ENCODE data around the gene RBMS1. TPM values are rescaled to one million over a fixed set of nuclear protein-coding genes. Genes with fewer than 3 reads are reported as not detected.
A peak's percentile ranks its signal among the peaks of the same experiment; 100 is the strongest.

The RBMS1 gene
- total RNA-seq, 1 donor, result 111 TPM

DNA sequence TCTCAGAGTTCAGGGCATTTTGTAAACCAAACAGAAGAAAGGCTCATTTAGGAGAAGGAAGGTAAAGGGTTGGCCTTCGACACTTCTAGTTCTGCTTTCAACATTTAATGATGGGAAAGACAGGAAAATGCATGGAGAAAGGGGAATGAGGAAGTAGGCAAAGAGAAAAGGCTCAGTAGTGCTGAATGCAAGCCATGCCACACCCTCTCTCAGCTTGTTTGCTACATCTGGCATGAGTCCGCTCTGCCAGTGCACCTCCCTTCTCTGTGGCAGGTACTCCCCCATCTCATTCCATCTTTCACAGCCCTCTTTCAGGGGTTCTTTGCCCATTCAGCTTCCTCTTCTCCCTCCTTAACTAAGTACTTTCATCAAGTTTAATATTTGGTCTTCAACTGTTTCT is 172.6 kb downstream of the RBMS1 start:
- Histone ChIP-seq H3K27me3 (ENCODE audit: insufficient read depth, low read length) (no peaks in the 10 kb centered on the region), H3K9me3 (ENCODE audit: low read depth, low read length) (no peaks in the 10 kb centered on the region), H3K4me3 (ENCODE audit: insufficient read depth, low read length) (no peak overlapping the region), H3K79me2 (ENCODE audit: insufficient read depth, low read length) (peaks cover 92% of the 10 kb centered on the region), H2AFZ (ENCODE audit: low read length) (no peak overlapping the region), H3K4me1 (ENCODE audit: insufficient read depth, low read length) (peaks cover 24% of the 10 kb centered on the region), H4K20me1 (ENCODE audit: insufficient read depth, low read length) (peaks cover 12% of the 10 kb centered on the region), H3K4me2 (ENCODE audit: insufficient read depth, low read length) (no peak overlapping the region), H3K36me3 (ENCODE audit: insufficient read depth, low read length) (no peaks in the 10 kb centered on the region), H3K27ac (ENCODE audit: low read depth, low read length) (no peak overlapping the region)
- TF ChIP-seq, protein P1, sequence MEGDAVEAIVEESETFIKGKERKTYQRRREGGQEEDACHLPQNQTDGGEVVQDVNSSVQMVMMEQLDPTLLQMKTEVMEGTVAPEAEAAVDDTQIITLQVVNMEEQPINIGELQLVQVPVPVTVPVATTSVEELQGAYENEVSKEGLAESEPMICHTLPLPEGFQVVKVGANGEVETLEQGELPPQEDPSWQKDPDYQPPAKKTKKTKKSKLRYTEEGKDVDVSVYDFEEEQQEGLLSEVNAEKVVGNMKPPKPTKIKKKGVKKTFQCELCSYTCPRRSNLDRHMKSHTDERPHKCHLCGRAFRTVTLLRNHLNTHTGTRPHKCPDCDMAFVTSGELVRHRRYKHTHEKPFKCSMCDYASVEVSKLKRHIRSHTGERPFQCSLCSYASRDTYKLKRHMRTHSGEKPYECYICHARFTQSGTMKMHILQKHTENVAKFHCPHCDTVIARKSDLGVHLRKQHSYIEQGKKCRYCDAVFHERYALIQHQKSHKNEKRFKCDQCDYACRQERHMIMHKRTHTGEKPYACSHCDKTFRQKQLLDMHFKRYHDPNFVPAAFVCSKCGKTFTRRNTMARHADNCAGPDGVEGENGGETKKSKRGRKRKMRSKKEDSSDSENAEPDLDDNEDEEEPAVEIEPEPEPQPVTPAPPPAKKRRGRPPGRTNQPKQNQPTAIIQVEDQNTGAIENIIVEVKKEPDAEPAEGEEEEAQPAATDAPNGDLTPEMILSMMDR (IDR thresholded peaks at IDR 0.05; ENCODE audit: extremely low read depth, low read depth, low read length), result no peak
- DNase-seq (ENCODE audit: insufficient read length, low spot score, missing footprints), result no peak

DNA sequence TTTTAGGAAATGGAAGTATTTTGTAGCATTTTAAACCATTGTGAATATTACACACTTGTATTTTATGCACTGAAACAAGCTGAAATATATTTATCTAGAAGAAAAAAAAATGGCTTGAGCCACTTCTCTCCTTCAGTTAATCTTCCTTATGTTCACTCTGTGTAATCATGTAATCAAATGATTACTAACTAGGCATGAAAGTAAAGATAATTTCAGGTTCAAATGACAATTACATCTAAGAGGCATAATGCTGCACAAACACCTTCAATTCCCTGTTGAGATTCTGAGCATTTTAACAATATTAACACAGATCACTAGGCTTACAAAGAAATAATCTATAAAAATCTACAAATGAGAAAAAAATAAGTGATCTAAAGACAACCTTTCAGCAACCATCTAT is 173.9 kb downstream of the RBMS1 start:
- peaks cover 85% of the 10 kb centered on the region for H3K79me2 ChIP-seq (ENCODE audit: insufficient read depth, low read length)
- no peaks in the 10 kb centered on the region for H3K9me3 ChIP-seq (ENCODE audit: low read depth, low read length)
- no peaks in the 10 kb centered on the region for H3K27me3 ChIP-seq (ENCODE audit: insufficient read depth, low read length)
- H3K4me1 ChIP-seq (ENCODE audit: insufficient read depth, low read length), result peaks cover 29% of the 10 kb centered on the region
- no peak overlapping the region for H3K4me3 ChIP-seq (ENCODE audit: insufficient read depth, low read length)
- peaks cover 12% of the 10 kb centered on the region for H4K20me1 ChIP-seq (ENCODE audit: insufficient read depth, low read length)
- no peak overlapping the region for H3K27ac ChIP-seq (ENCODE audit: low read depth, low read length)
- no peak for DNase-seq (ENCODE audit: insufficient read length, low spot score, missing footprints)
- no peaks in the 10 kb centered on the region for H3K36me3 ChIP-seq (ENCODE audit: insufficient read depth, low read length)
- no peak overlapping the region for H2AFZ ChIP-seq (ENCODE audit: low read length)
- H3K4me2 ChIP-seq (ENCODE audit: insufficient read depth, low read length), result no peak overlapping the region
- TF ChIP-seq, protein P1 (IDR thresholded peaks at IDR 0.05; ENCODE audit: extremely low read depth, low read depth, low read length), result no peak

DNA sequence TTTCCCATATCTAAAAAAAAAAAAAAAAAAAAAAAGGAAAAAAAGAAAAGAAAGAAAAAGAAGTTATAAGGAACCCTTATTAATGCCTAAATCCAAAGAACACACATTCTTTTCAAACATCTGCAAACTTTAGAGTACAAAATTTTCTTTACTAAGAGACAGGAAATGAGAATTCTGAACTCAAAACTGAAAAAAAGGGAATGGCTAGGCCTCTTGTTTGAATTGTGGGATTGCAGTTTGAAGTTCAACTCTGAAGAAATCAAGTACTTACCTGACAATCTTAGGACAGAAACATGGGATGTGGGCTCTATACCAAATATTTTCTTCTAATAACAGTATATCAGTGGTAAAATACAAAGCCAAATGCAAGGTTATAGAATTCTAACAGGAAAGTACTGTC is 175.4 kb downstream of the RBMS1 start:
- peaks cover under 1% of the 10 kb centered on the region for H3K36me3 ChIP-seq (ENCODE audit: insufficient read depth, low read length)
- H2AFZ ChIP-seq (ENCODE audit: low read length), result no peak overlapping the region
- H3K27ac ChIP-seq (ENCODE audit: low read depth, low read length), result peak overlapping the region; percentile 1
- H3K4me3 ChIP-seq (ENCODE audit: insufficient read depth, low read length), result no peak overlapping the region
- H3K4me2 ChIP-seq (ENCODE audit: insufficient read depth, low read length), result no peak overlapping the region
- DNase-seq (ENCODE audit: insufficient read length, low spot score, missing footprints), result no peak
- no peaks in the 10 kb centered on the region for H3K27me3 ChIP-seq (ENCODE audit: insufficient read depth, low read length)
- no peaks in the 10 kb centered on the region for H3K9me3 ChIP-seq (ENCODE audit: low read depth, low read length)
- peaks cover 5% of the 10 kb centered on the region for H4K20me1 ChIP-seq (ENCODE audit: insufficient read depth, low read length)
- peaks cover 81% of the 10 kb centered on the region for H3K79me2 ChIP-seq (ENCODE audit: insufficient read depth, low read length)
- H3K4me1 ChIP-seq (ENCODE audit: insufficient read depth, low read length), result peaks cover 27% of the 10 kb centered on the region
- TF ChIP-seq, protein P1 (IDR thresholded peaks at IDR 0.05; ENCODE audit: extremely low read depth, low read depth, low read length), result no peak

DNA sequence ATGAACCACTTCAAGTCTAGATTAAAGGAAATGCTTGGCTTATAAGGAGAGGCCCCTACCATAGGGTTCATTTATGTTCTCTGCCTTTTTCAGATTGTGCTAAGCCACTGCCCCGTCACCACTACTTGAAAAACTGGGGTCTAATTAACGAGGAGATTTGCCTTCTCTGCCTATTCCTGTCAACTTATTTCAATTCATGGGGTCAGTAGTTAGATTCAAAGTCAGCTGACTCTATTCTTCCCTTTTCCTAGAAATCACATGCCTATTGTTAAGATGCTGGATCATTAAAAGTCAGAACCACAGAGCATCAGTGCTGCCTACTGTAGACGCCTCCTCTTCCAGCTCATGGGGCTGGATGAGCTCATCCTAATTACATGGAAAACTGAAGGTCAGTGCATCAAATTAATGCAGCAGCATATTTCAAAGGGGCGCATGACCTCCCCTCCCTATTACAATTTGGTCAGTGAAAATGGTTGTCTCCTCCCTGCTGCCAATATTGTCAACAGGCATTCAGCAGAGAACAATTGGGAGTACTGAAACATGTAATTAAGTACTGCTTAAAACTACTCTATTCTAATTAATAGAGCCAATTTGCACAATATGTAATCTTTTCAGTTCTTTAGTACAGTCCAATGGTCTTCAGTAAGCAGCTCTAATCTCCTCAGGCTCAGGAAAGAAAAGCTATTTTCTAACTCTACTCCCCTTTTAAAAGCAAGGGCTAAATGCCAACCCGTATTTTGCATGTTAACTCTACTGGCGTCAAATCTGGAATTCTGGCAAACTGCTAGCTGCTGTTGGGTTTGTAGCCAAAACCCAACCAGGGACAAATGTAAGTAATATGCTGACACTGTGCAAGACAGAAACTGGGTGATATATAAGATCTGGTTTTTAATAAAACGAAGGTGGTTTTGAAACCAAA is 176.2 kb downstream of the RBMS1 start:
- H3K9me3 ChIP-seq (ENCODE audit: low read depth, low read length), result no peaks in the 10 kb centered on the region
- peaks cover 77% of the 10 kb centered on the region for H3K79me2 ChIP-seq (ENCODE audit: insufficient read depth, low read length)
- DNase-seq (ENCODE audit: insufficient read length, low spot score, missing footprints), result peak; percentile 21
- no peak overlapping the region for H3K4me2 ChIP-seq (ENCODE audit: insufficient read depth, low read length)
- H3K36me3 ChIP-seq (ENCODE audit: insufficient read depth, low read length), result peaks cover 8% of the 10 kb centered on the region
- H3K27ac ChIP-seq (ENCODE audit: low read depth, low read length), result peak overlapping the region; percentile 27
- no peak overlapping the region for H2AFZ ChIP-seq (ENCODE audit: low read length)
- H3K4me3 ChIP-seq (ENCODE audit: insufficient read depth, low read length), result no peak overlapping the region
- peaks cover 27% of the 10 kb centered on the region for H3K4me1 ChIP-seq (ENCODE audit: insufficient read depth, low read length)
- H4K20me1 ChIP-seq (ENCODE audit: insufficient read depth, low read length), result peaks cover 4% of the 10 kb centered on the region
- no peaks in the 10 kb centered on the region for H3K27me3 ChIP-seq (ENCODE audit: insufficient read depth, low read length)
- TF ChIP-seq, protein P1 (IDR thresholded peaks at IDR 0.05; ENCODE audit: extremely low read depth, low read depth, low read length), result no peak
